Measurements from ENCODE around the gene ANXA2.

The ANXA2 gene

DNA sequence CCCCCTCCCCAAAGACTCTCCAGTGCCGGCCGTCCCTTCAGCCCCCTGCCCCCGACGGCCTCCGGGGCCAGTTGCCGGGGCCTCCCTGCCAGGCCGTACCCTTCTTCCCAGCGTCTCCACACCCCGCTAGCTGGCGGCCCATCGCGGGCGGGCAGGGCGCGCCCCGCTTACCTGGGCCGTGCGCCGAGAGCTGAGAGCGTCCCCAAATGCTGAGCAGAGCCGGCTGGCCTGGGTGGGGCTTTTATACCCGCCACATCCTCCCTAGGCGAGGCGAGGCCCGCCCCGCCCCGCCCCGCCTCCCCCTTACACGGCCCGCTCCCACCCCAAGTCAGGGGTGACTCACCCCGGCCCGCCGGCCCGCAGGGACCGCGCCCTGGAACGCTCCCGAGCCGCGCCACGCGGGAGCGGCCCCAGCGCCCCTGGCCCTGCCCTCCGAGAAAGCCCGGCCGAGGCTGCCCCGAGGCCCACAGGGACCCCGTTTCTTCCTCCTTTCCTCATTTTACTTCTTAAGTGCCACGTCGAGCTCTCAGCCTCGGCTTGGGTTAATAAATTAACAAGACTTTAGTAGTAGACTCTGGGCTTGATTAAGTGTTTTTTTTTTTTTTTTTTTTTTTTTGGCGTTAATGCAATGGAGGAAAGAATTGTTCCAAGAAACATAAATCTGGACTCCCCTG is at the start of gene ANXA2:
TSS of gene ANXA2 (minus strand) at position 215 of the 674 bp plus-strand sequence. CDS start 11,911 bp downstream, outside the sequence.
- peaks cover 7% of the 10 kb centered on the region for H3K4me1 ChIP-seq (ENCODE audit: insufficient read depth, insufficient read length)
- no peak for TF ChIP-seq SUZ12 (IDR thresholded peaks at IDR 0.05; ENCODE audit: extremely low read depth, insufficient read depth, insufficient read length)
- no peak for TF ChIP-seq YY1 (IDR thresholded peaks at IDR 0.05; ENCODE audit: insufficient read depth, insufficient read length)
- no peak for TF ChIP-seq ZNF274 (IDR thresholded peaks at IDR 0.05; ENCODE audit: low read depth, low read length)
- no peaks in the 10 kb centered on the region for H3K9me3 ChIP-seq (ENCODE audit: insufficient read depth, low read length)
- H3K9ac ChIP-seq (ENCODE audit: insufficient read length, low read depth), result peak within 1 kb of the TSS; percentile 94
- H3K4me3 ChIP-seq (ENCODE audit: insufficient read length, low read depth), result peak within 1 kb of the TSS; percentile 93
- H3K36me3 ChIP-seq (ENCODE audit: insufficient read depth, insufficient read length, low read length), result peaks cover 45% of the 10 kb centered on the region
- H3K27me3 ChIP-seq (ENCODE audit: insufficient read depth, insufficient read length), result no peaks in the 10 kb centered on the region
- no peak for DNase-seq (ENCODE audit: low read depth, low spot score)

DNA sequence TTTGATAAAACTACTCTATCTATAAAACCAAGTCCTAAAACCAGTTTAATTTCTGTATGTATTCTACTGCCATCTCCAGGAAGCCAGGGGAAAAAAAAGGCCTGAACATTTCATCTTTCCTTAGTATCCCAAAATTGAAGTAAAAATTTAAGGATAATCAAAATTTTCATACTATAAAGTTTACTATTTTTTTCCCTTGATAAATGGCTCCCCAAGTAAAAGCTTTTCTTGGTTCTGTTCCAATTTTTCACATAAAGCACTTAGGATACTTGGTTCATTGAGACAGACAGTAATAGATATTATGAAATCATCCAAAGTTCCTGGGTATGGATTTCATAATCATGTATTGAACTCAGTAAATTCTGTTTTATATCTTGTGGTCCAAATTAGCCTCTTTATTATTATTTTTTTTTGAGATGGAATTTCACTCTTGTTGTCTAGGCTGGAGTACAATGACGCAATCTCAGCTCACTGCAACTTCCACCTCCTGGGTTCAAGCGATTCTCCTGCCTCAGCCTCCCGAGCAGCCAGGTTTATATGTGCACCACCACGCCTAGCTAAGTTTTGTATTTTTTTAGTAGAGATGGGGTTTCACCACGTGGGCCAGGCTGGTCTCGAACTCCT is 46.6 kb upstream of the ANXA2 start:
- DNase-seq (ENCODE audit: low read depth, low spot score), result no peak
- no peaks in the 10 kb centered on the region for H3K27me3 ChIP-seq (ENCODE audit: insufficient read depth, insufficient read length)
- H3K4me3 ChIP-seq (ENCODE audit: insufficient read length, low read depth), result no peak overlapping the region
- H3K4me1 ChIP-seq (ENCODE audit: insufficient read depth, insufficient read length), result no peaks in the 10 kb centered on the region
- no peak overlapping the region for H3K9ac ChIP-seq (ENCODE audit: insufficient read length, low read depth)
- H3K9me3 ChIP-seq (ENCODE audit: insufficient read depth, low read length), result no peaks in the 10 kb centered on the region
- TF ChIP-seq YY1 (IDR thresholded peaks at IDR 0.05; ENCODE audit: insufficient read depth, insufficient read length), result no peak
- TF ChIP-seq SUZ12 (IDR thresholded peaks at IDR 0.05; ENCODE audit: extremely low read depth, insufficient read depth, insufficient read length), result no peak
- no peak for TF ChIP-seq ZNF274 (IDR thresholded peaks at IDR 0.05; ENCODE audit: low read depth, low read length)
- peaks cover 45% of the 10 kb centered on the region for H3K36me3 ChIP-seq (ENCODE audit: insufficient read depth, insufficient read length, low read length)

DNA sequence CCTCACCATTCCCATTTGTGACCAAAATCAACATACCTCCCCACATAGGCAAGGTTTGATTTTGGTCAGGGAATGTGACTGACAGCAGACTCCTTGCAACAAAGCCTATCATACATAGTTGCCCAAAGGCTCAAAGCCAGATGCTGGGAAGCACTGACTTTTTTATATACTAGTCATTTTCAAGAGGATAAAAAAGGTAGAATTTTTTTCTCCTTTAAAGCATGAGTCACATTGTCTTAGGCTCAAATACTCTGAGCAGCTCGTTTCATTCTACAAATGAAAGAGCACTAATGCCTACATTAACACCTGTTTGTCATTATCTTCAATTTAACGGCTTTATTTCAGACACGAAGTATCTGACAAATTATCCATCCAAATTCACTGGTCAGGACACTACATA is 45.0 kb upstream of the ANXA2 start:
- no peak overlapping the region for H3K9ac ChIP-seq (ENCODE audit: insufficient read length, low read depth)
- no peaks in the 10 kb centered on the region for H3K27me3 ChIP-seq (ENCODE audit: insufficient read depth, insufficient read length)
- TF ChIP-seq ZNF274 (IDR thresholded peaks at IDR 0.05; ENCODE audit: low read depth, low read length) (no peak), SUZ12 (IDR thresholded peaks at IDR 0.05; ENCODE audit: extremely low read depth, insufficient read depth, insufficient read length) (no peak), YY1 (IDR thresholded peaks at IDR 0.05; ENCODE audit: insufficient read depth, insufficient read length) (no peak)
- H3K4me3 ChIP-seq (ENCODE audit: insufficient read length, low read depth), result no peak overlapping the region
- peaks cover 37% of the 10 kb centered on the region for H3K36me3 ChIP-seq (ENCODE audit: insufficient read depth, insufficient read length, low read length)
- no peaks in the 10 kb centered on the region for H3K9me3 ChIP-seq (ENCODE audit: insufficient read depth, low read length)
- no peak for DNase-seq (ENCODE audit: low read depth, low spot score)
- H3K4me1 ChIP-seq (ENCODE audit: insufficient read depth, insufficient read length), result no peaks in the 10 kb centered on the region

DNA sequence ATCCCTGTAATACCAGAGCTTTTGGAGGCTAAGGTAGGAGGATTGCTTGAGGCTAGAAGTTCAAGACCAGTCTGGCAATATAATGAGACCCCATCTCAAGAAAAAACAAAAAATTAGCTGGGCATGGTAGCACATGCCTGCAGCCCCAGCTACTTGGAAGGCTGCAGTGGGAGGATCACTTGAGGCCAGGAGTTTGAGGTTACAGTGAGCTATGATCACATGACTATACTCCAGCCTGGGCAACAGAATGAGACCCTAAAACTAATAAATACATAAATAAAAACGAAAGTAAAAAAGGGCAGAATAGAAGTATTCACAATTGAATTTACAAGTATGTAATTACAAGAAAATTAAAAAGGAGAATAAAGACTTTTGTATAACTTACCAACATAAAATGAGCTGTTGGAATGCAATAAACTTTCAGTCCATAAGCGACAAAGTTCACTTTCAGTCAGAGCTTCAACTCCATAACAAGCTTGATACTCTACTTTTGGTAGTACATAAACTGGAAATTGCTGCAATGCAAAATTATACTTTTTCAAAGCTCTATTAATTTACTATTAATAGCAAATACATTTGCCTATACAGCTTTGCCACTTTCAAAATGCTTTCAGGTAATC is 44.4 kb upstream of the ANXA2 start:
- Histone ChIP-seq H3K36me3 (ENCODE audit: insufficient read depth, insufficient read length, low read length) (peaks cover 31% of the 10 kb centered on the region), H3K4me1 (ENCODE audit: insufficient read depth, insufficient read length) (no peaks in the 10 kb centered on the region), H3K27me3 (ENCODE audit: insufficient read depth, insufficient read length) (no peaks in the 10 kb centered on the region), H3K9ac (ENCODE audit: insufficient read length, low read depth) (no peak overlapping the region), H3K9me3 (ENCODE audit: insufficient read depth, low read length) (no peaks in the 10 kb centered on the region), H3K4me3 (ENCODE audit: insufficient read length, low read depth) (no peak overlapping the region)
- no peak for DNase-seq (ENCODE audit: low read depth, low spot score)
- no peak for TF ChIP-seq YY1 (IDR thresholded peaks at IDR 0.05; ENCODE audit: insufficient read depth, insufficient read length)
- TF ChIP-seq ZNF274 (IDR thresholded peaks at IDR 0.05; ENCODE audit: low read depth, low read length), result no peak
- TF ChIP-seq SUZ12 (IDR thresholded peaks at IDR 0.05; ENCODE audit: extremely low read depth, insufficient read depth, insufficient read length), result no peak

DNA sequence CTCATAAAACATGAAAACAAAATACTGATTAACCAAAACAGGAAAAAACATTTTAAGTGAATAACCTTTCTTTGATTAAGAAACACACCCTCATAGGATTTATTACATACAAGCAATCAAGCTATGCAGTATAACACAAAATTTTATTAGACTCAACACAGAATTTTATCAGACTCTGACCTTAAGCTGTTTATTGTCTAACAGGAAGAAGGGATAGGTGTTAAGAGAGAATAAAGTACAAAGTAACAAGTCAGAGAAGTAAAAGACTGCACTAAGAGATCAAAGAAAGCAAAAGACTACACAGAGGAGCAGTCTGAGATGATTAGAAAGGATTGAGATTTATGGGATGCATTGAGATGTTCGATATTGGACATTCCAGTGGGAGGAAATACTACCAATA is 43.5 kb upstream of the ANXA2 start:
- H3K9ac ChIP-seq (ENCODE audit: insufficient read length, low read depth), result no peak overlapping the region
- no peaks in the 10 kb centered on the region for H3K9me3 ChIP-seq (ENCODE audit: insufficient read depth, low read length)
- no peak overlapping the region for H3K4me3 ChIP-seq (ENCODE audit: insufficient read length, low read depth)
- H3K36me3 ChIP-seq (ENCODE audit: insufficient read depth, insufficient read length, low read length), result peaks cover 27% of the 10 kb centered on the region
- no peaks in the 10 kb centered on the region for H3K4me1 ChIP-seq (ENCODE audit: insufficient read depth, insufficient read length)
- no peaks in the 10 kb centered on the region for H3K27me3 ChIP-seq (ENCODE audit: insufficient read depth, insufficient read length)
- DNase-seq (ENCODE audit: low read depth, low spot score), result no peak
- TF ChIP-seq SUZ12 (IDR thresholded peaks at IDR 0.05; ENCODE audit: extremely low read depth, insufficient read depth, insufficient read length) (no peak), ZNF274 (IDR thresholded peaks at IDR 0.05; ENCODE audit: low read depth, low read length) (no peak), YY1 (IDR thresholded peaks at IDR 0.05; ENCODE audit: insufficient read depth, insufficient read length) (no peak)

DNA sequence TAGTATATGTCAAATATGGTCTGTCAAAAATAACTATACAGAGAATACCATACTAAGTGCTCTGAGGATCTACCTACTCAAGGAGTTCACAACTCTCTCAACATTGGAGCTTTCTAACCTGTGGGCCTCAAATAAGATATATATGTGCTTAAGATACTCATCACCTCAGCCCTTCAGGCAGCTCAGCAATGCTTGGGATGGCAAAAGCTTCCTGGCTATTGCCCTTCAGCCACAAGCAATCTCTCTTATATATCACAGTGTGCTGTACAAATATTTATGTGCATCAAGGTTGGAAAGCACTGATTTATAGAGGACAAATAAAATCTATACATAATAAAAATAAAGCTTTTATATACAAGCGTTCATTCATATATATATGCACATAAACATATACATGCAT is 40.9 kb upstream of the ANXA2 start:
- H3K4me1 ChIP-seq (ENCODE audit: insufficient read depth, insufficient read length), result no peaks in the 10 kb centered on the region

DNA sequence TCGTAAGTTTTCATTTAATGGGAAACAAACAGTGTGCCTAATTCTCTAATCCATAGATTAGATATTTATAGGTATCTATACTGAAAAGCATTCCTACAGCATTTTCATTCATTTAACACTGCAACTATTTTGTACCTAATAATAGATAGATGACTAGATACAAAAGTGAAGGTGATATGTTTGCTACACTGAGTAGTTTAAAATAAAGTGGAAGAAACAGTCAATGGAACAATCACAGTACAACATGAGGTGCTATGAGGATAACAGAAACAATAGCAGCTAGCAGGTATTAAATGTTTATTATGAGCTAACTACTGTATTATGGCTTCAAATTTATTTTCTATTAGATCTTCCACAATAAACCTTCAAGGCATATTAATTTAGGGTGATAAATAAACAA is 31.1 kb upstream of the ANXA2 start:
- Histone ChIP-seq H3K9me3 (ENCODE audit: insufficient read depth, low read length) (no peaks in the 10 kb centered on the region), H3K4me1 (ENCODE audit: insufficient read depth, insufficient read length) (no peaks in the 10 kb centered on the region), H3K4me3 (ENCODE audit: insufficient read length, low read depth) (no peak overlapping the region), H3K36me3 (ENCODE audit: insufficient read depth, insufficient read length, low read length) (peaks cover 26% of the 10 kb centered on the region), H3K27me3 (ENCODE audit: insufficient read depth, insufficient read length) (no peaks in the 10 kb centered on the region), H3K9ac (ENCODE audit: insufficient read length, low read depth) (no peak overlapping the region)
- DNase-seq (ENCODE audit: low read depth, low spot score), result no peak
- TF ChIP-seq YY1 (IDR thresholded peaks at IDR 0.05; ENCODE audit: insufficient read depth, insufficient read length) (no peak), SUZ12 (IDR thresholded peaks at IDR 0.05; ENCODE audit: extremely low read depth, insufficient read depth, insufficient read length) (no peak), ZNF274 (IDR thresholded peaks at IDR 0.05; ENCODE audit: low read depth, low read length) (no peak)

More for the DNA sequence above, 40.9 kb upstream of the ANXA2 start:
- TF ChIP-seq YY1 (IDR thresholded peaks at IDR 0.05; ENCODE audit: insufficient read depth, insufficient read length) (no peak), SUZ12 (IDR thresholded peaks at IDR 0.05; ENCODE audit: extremely low read depth, insufficient read depth, insufficient read length) (no peak), ZNF274 (IDR thresholded peaks at IDR 0.05; ENCODE audit: low read depth, low read length) (no peak)
- H3K27me3 ChIP-seq (ENCODE audit: insufficient read depth, insufficient read length), result no peaks in the 10 kb centered on the region
- no peak for DNase-seq (ENCODE audit: low read depth, low spot score)
- H3K36me3 ChIP-seq (ENCODE audit: insufficient read depth, insufficient read length, low read length), result peaks cover 33% of the 10 kb centered on the region
- H3K9ac ChIP-seq (ENCODE audit: insufficient read length, low read depth), result no peak overlapping the region
- H3K9me3 ChIP-seq (ENCODE audit: insufficient read depth, low read length), result no peaks in the 10 kb centered on the region
- no peak overlapping the region for H3K4me3 ChIP-seq (ENCODE audit: insufficient read length, low read depth)
